Gastrocnemius medialis (tissue), 4 donors: ENCODE results near the gene HMGCS2.

Experiments used
- POLR2A ChIP-seq, 2 donors: fragments of 450-650 bp; IDR thresholded peaks; one replicate each; pipeline ENCODE4 v1.6.1; 2017; ENCODE audit warnings: antibody characterized with exemption in 2 of 2, mild to moderate bottlenecking in 2 of 2, moderate library complexity in 2 of 2
- TF ChIP-seq, protein P1 (sequence below), 5 experiments: fragments of 450-650 bp in 3 of 5; fragments of 200-600 bp in 2 of 5; sonication (generic) in 2 of 5; IDR thresholded peaks in 4 of 5; conservative IDR thresholded peaks in 1 of 5; 1 replicate in 4 of 5; 2 replicates in 1 of 5; pipeline ENCODE4 v1.5.1; 2016 to 2019; ENCODE audit warnings: antibody characterized with exemption in 5 of 5, mild to moderate bottlenecking in 3 of 5, moderate library complexity in 3 of 5

DNA sequence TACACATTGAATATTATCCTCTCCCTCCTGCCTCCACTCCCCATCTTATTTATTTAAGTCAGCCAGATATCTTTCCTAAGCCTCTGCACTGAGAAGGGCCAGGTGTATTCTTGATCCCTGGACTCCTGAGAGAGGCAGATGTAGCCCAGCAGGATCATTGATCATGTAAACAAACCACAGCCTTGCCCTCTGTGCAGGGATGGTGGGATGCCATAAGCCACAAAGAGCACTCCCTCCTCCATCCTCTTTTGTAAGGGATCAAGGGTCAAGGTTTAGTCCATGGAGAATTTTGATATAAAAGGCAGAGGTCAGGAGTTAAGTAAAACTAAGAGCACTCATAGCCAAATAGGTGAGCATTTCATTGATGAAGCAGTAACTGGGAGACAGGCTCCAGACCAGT, 39.7 kb downstream of the HMGCS2 start:
- TF ChIP-seq POLR2A (IDR thresholded peaks at IDR 0.05): no peak
- TF ChIP-seq, protein P1, sequence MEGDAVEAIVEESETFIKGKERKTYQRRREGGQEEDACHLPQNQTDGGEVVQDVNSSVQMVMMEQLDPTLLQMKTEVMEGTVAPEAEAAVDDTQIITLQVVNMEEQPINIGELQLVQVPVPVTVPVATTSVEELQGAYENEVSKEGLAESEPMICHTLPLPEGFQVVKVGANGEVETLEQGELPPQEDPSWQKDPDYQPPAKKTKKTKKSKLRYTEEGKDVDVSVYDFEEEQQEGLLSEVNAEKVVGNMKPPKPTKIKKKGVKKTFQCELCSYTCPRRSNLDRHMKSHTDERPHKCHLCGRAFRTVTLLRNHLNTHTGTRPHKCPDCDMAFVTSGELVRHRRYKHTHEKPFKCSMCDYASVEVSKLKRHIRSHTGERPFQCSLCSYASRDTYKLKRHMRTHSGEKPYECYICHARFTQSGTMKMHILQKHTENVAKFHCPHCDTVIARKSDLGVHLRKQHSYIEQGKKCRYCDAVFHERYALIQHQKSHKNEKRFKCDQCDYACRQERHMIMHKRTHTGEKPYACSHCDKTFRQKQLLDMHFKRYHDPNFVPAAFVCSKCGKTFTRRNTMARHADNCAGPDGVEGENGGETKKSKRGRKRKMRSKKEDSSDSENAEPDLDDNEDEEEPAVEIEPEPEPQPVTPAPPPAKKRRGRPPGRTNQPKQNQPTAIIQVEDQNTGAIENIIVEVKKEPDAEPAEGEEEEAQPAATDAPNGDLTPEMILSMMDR (IDR thresholded peaks at IDR 0.05 in 4 of 5, conservative IDR thresholded peaks at IDR 0.05 in 1 of 5): no peak
